Breast epithelium (tissue), 4 donors: ENCODE data around the gene SPTB. TPM values are rescaled to one million over a fixed set of nuclear protein-coding genes. Genes with fewer than 3 reads are reported as not detected.

Experiments
- DNase-seq, 2 donors: peaks; one replicate each; pipeline ENCODE4 v3.0.0-alpha.2; 2019; ENCODE audit warnings: low spot score in 2 of 2
- H3K27ac ChIP-seq, 2 donors: fragments of 200-600 bp; sonication (generic) in 1 of 2; one replicate each; pipeline ENCODE4 v1.5.1; 2016 to 2019; ENCODE audit warnings: mild to moderate bottlenecking in 1 of 2
- H3K27me3 ChIP-seq, 2 donors: fragments of 200-600 bp; sonication (generic) in 1 of 2; one replicate each; pipeline versions ENCODE4 v1.5.1 to v1.6.0; 2017 to 2019; ENCODE audit warnings: control low read depth in 1 of 2, mild to moderate bottlenecking in 1 of 2
- H3K36me3 ChIP-seq: fragments of 200-600 bp; one replicate; pipeline ENCODE4 v1.5.1; 2019
- H3K4me1 ChIP-seq, 2 donors: fragments of 200-600 bp; sonication (generic); one replicate each; pipeline ENCODE4 v1.5.1; 2016 to 2019; ENCODE audit warnings: control low read depth in 1 of 2
- H3K4me3 ChIP-seq, 3 donors: fragments of 200-600 bp; sonication (generic); 1 replicate in 2 of 3; 2 replicates in 1 of 3; pipeline ENCODE4 v1.5.1; 2016 to 2019; ENCODE audit warnings: mild to moderate bottlenecking in 3 of 3, moderate library complexity in 2 of 3
- H3K9me3 ChIP-seq, 2 donors: fragments of 200-600 bp; sonication (generic) in 1 of 2; one replicate each; pipeline ENCODE4 v1.5.1; 2016 to 2019; ENCODE audit warnings: control low read depth in 1 of 2
- CTCF ChIP-seq, 3 donors: fragments of 450-650 bp; IDR thresholded peaks; one replicate each; pipeline ENCODE4 v1.5.1; 2016 to 2017; ENCODE audit warnings: antibody characterized with exemption in 3 of 3, mild to moderate bottlenecking in 3 of 3, moderate library complexity in 3 of 3
- POLR2A ChIP-seq: fragments of 450-650 bp; IDR thresholded peaks from one replicate; pipeline ENCODE4 v1.6.1; 2016; ENCODE audit warnings: antibody characterized with exemption, mild to moderate bottlenecking, moderate library complexity
- POLR2AphosphoS5 ChIP-seq, 3 donors: sonication (generic); formaldehyde crosslinking; IDR thresholded peaks; one replicate each; pipeline ENCODE4 v1.6.1; 2017; ENCODE audit warnings: antibody characterized with exemption in 3 of 3
- intact Hi-C: fragments of 100-400 bp; cut with DNase I; formaldehyde crosslinking; loops from one replicate; pipeline ENCODE4 v1.15.1; 2023; ENCODE audit warnings: low total_unique reads
- total RNA-seq, 3 donors: library from RNA; depleted of rRNA; stranded (reverse); fragments of >200 nt; gene quantifications; one replicate each; pipeline ENCODE4 v1.1.0, GENCODE V29; 2016

SPTB gene
- total RNA-seq, 3 donors from 2014 or later, result 0.88 to 2.6 (median 2.1) TPM

GRCh38 chr14:64766430-64767151, 113.1 kb downstream of the SPTB start:
- intact Hi-C loops, result loop anchor here (5.0 kb wide), 2 partner anchors 94 to 126 kb away; no protein-coding TSS in a partner anchor
- no peak for TF ChIP-seq POLR2AphosphoS5 (IDR thresholded peaks at IDR 0.05)
- no peak for TF ChIP-seq CTCF (IDR thresholded peaks at IDR 0.05)
- TF ChIP-seq POLR2A, result no peak
- H3K27me3 ChIP-seq, result no peaks in the 10 kb centered on the region
- no peaks in the 10 kb centered on the region for H3K9me3 ChIP-seq
- H3K4me1 ChIP-seq, result peaks cover 0 to 9% of the 10 kb centered on the region in 2 donors
- H3K4me3 ChIP-seq, result no peak overlapping the region
- no peaks in the 10 kb centered on the region for H3K36me3 ChIP-seq
- no peak for DNase-seq
- no peak overlapping the region for H3K27ac ChIP-seq

- intact Hi-C loops, result loop anchor here (5.0 kb wide), 2 partner anchors 94 to 126 kb away; no protein-coding TSS in a partner anchor
- Histone ChIP-seq H3K4me3 (no peak overlapping the region), H3K27ac (no peak overlapping the region), H3K9me3 (no peaks in the 10 kb centered on the region), H3K36me3 (no peaks in the 10 kb centered on the region), H3K27me3 (no peaks in the 10 kb centered on the region), H3K4me1 (peaks cover 0 to 11% of the 10 kb centered on the region in 2 donors)
- no peak for DNase-seq
- no peak for TF ChIP-seq CTCF (IDR thresholded peaks at IDR 0.05)
These were observed 113.9 kb downstream of the SPTB start for GRCh38 chr14:64765740-64766302.

GRCh38 chr14:64764641-64765520, 114.8 kb downstream of the SPTB start:
- intact Hi-C loops, result loop anchor here (5.0 kb wide), 2 partner anchors 93 to 127 kb away; no protein-coding TSS in a partner anchor
- no peaks in the 10 kb centered on the region for H3K27me3 ChIP-seq
- H3K9me3 ChIP-seq, result no peaks in the 10 kb centered on the region
- peak overlapping the region; percentile 14 to 39 (median 30) for H3K4me3 ChIP-seq
- peaks cover 0 to 11% of the 10 kb centered on the region in 2 donors for H3K4me1 ChIP-seq
- H3K27ac ChIP-seq, result peak overlapping the region in 1 of 2 donors; percentile 20
- TF ChIP-seq POLR2AphosphoS5 (IDR thresholded peaks at IDR 0.05) (no peak), CTCF (IDR thresholded peaks at IDR 0.05) (peak; percentile 52 to 81 (median 80))
- peak in 1 of 2 donors; percentile 52 for DNase-seq
- H3K36me3 ChIP-seq, result no peaks in the 10 kb centered on the region

GRCh38 chr14:64763801-64764621, 115.7 kb downstream of the SPTB start:
- H3K27ac ChIP-seq, result peak overlapping the region in 1 of 2 donors; percentile 20

More at GRCh38 chr14:64763801-64764621, 115.7 kb downstream of the SPTB start:
- H3K4me3 ChIP-seq, result peak overlapping the region in 2 of 3 donors; percentile 14 to 39
- DNase-seq, result no peak
- H3K36me3 ChIP-seq, result no peaks in the 10 kb centered on the region
- H3K27me3 ChIP-seq, result no peaks in the 10 kb centered on the region
- intact Hi-C loops, result loop anchor here (1.0 kb wide), 1 partner anchor 47 kb away; no protein-coding TSS in a partner anchor
- TF ChIP-seq CTCF (IDR thresholded peaks at IDR 0.05), result no peak
- no peak for TF ChIP-seq POLR2A
- no peak for TF ChIP-seq POLR2AphosphoS5 (IDR thresholded peaks at IDR 0.05)
- H3K4me1 ChIP-seq, result peaks cover 0 to 11% of the 10 kb centered on the region in 2 donors
- no peaks in the 10 kb centered on the region for H3K9me3 ChIP-seq
